Frontal cortex (tissue), 1 donor: ENCODE results near the gene SLC22A16. TPM values are rescaled to one million over a fixed set of nuclear protein-coding genes. Genes with fewer than 3 reads are reported as not detected.

Experiments
- total RNA-seq: library from RNA; depleted of rRNA; stranded (reverse); fragments of >200 nt; gene quantifications from one replicate; pipeline ENCODE4 v1.2.3, GENCODE V29; 2014

SLC22A16 gene
- total RNA-seq, 1 donor from 2014 or later: not detected

Other genes with a start within 250 kb of the SLC22A16 start
- 2.0 TPM for gene METTL24, start 118.3 kb downstream of the SLC22A16 start, total RNA-seq
- gene DDO, start 61.0 kb downstream of the SLC22A16 start, total RNA-seq: 0.41 TPM